GM13977 (cell line): Measurements from ENCODE around the gene PLEKHA8.

Experiments
- DNase-seq: peaks from one replicate; pipeline ENCODE4 v3.0.0; 2012; ENCODE audit warnings: low spot score
- CTCF ChIP-seq: IDR thresholded peaks from 2 replicates; pipeline ENCODE4 v1.5.1; 2012; ENCODE audit warnings: mild to moderate bottlenecking, control low read depth; ENCODE audit not compliant: insufficient read depth; ENCODE audit errors: extremely low read depth, missing control alignments
- in situ Hi-C: fragments of 300-500 bp; cut with MboI; formaldehyde crosslinking; loops from one replicate; pipeline ENCODE4 v1.12.0; 2022; ENCODE audit warnings: low sequenced_read_pairs, low pct_unique_long_range_greater_than_20kb, mixed read lengths, inconsistent platforms; ENCODE audit not compliant: unreplicated experiment

Gene PLEKHA8

DNA sequence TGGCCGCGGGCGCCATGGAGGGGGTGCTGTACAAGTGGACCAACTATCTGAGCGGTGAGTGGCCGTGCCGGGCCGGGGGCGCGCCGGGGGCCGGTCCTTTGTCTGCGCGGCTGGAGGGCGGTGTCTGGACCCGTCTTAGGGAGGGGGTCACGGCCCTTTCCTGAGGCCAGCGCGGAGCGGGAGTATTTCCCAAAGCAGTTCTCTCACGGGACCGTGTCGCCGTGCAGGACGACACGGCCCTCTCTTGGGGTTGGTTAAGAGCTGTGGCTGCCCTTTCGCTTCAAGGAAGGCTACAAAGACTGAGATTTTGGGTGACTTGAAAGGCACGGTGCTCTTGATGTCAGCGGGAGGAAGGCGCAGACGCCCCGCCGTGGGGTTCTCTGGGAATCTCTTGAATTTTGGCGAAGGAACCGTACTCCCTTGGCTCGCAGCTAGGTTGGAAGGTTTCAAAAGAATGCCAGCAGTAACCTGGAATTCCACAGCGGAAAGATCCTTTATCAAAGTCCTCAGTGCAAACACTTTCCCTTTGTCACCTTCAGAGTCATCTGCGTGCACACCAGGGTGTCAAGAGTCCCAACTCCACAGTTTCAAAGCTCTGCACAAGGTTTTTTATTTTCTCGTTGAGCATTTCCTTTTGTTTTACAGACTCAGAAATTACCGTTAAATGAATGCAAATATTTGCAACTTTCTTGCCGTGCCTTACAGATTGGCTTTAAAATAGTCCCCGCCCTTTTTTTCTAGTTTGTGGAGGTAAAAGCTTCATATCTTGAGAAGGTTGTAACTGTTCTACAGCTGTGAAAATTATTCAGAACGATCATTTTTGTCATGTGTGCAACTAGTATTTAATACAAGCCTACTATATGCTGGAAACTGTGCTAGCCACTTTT lies 780 bp downstream of the PLEKHA8 start:
- in situ Hi-C loops: no loop called here
- peak; percentile 46 for DNase-seq
- TF ChIP-seq CTCF: no peak

DNA sequence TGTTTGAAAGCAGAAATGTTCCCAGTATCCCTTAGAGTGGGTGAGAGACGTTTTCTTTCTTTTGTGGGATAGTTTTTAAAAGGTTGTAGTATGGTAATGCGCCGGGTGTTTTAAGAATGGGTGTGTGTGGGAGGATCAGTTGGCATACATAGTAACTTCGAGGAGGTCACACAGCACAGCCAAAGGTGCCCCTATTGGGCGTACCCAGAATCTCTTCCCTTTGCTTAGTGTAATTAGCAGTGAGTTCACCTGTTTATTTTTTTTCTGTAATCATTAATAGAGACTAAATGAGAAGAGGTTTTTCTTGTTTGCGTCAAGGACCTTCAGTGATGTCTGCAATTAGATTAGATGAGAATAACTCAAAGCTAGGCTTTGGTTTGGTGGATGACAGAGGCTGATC lies 1.5 kb downstream of the PLEKHA8 start:
- TF ChIP-seq CTCF: no peak
- in situ Hi-C loops: no loop called here

GRCh38 chr7:30032310-30033125 lies 4.3 kb downstream of the PLEKHA8 start:
- DNase-seq: no peak
- TF ChIP-seq CTCF: no peak
- in situ Hi-C loops: no loop called here

More for the DNA sequence above, 1.5 kb downstream of the PLEKHA8 start:
- DNase-seq: peak; percentile 20

GRCh38 chr7:30034501-30034900 lies 6.3 kb downstream of the PLEKHA8 start:
- no peak for TF ChIP-seq CTCF
- in situ Hi-C loops: no loop called here
- DNase-seq: no peak

DNA sequence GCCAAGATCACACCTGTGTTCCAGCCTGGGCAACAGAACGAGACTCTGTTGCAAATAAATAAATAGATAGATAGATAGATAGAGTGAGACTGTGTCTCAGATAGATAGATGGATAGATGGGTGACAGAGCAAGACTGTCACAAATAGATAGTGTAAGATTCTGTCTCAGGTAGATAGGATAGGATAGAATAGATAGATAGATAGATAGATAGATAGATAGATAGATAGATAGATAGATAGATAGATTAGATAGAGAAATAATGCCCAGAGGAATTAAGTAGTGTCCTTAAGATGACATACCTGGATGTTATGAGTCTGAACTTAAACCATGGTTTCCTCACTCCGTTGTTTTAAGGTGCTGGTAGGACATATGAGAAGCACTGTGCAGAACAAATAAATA lies 8.0 kb downstream of the PLEKHA8 start:
- no peak for TF ChIP-seq CTCF
- in situ Hi-C loops: no loop called here
- no peak for DNase-seq

GRCh38 chr7:30038196-30038980 lies 10.2 kb downstream of the PLEKHA8 start:
- no peak for TF ChIP-seq CTCF
- in situ Hi-C loops: no loop called here
- DNase-seq: no peak
